GM19043 (cell line): ENCODE measurements around the gene OR8G1.
"Not testable (repeated sequence)": the region's sequence is repeated elsewhere in the genome, so short reads cannot be mapped to it uniquely, and the experiment has no call there.

Experiments used
- ATAC-seq: cut with Tn5 transposase; IDR thresholded peaks from one replicate; pipeline ENCODE4 v1.9.1; 2021; ENCODE audit warnings: low read depth; ENCODE audit not compliant: unreplicated experiment

Gene OR8G1

GRCh38 chr11:124233376-124233775 is 7.5 kb upstream of the OR8G1 start:
- no peak for ATAC-seq

- no peak for ATAC-seq
These were observed 2.4 kb upstream of the OR8G1 start for GRCh38 chr11:124238512-124238911.

GRCh38 chr11:124249869-124250268 is 9.0 kb downstream of the OR8G1 start:
- not testable (repeated sequence) for ATAC-seq

- ATAC-seq: no peak
These were observed 15.2 kb downstream of the OR8G1 start, which contains the start of gene OR8G5 for GRCh38 chr11:124256076-124256475. TSS of gene OR8G5 (plus strand) at chr11:124256376. CDS start at chr11:124264932, 8,556 bp downstream.

GRCh38 chr11:124265041-124265440 is 24.1 kb downstream of the OR8G1 start:
- ATAC-seq: not testable (repeated sequence)

- not testable (repeated sequence) for ATAC-seq
These were observed 30.0 kb downstream of the OR8G1 start for GRCh38 chr11:124270886-124271285.

- ATAC-seq: no peak
These were observed 33.1 kb downstream of the OR8G1 start for GRCh38 chr11:124274000-124274399.

- ATAC-seq: no peak
These were observed 35.2 kb downstream of the OR8G1 start for GRCh38 chr11:124276081-124276480.

- no peak for ATAC-seq
These were observed 36.3 kb downstream of the OR8G1 start for GRCh38 chr11:124277207-124277606.

- ATAC-seq: no peak
These were observed 36.9 kb downstream of the OR8G1 start for GRCh38 chr11:124277804-124278203.

GRCh38 chr11:124278261-124278660 is 37.4 kb downstream of the OR8G1 start:
- no peak for ATAC-seq

- ATAC-seq: no peak
These were observed 44.9 kb downstream of the OR8G1 start for GRCh38 chr11:124285610-124286344.

GRCh38 chr11:124294687-124295086 is 53.8 kb downstream of the OR8G1 start:
- no peak for ATAC-seq

- no peak for ATAC-seq
These were observed 55.1 kb downstream of the OR8G1 start for GRCh38 chr11:124296016-124296415.

- no peak for ATAC-seq
These were observed 57.0 kb downstream of the OR8G1 start for GRCh38 chr11:124297921-124298320.

GRCh38 chr11:124301548-124301947 is 60.7 kb downstream of the OR8G1 start:
- ATAC-seq: no peak

GRCh38 chr11:124302347-124303125 is 61.6 kb downstream of the OR8G1 start:
- ATAC-seq: no peak
